Dendritic cell treated with granulocyte-macrophage colony-stimulating factor and Interleukin-4, amounts not matched to agents 40 ng/mL and 50 ng/mL, for 4 days (primary cell): ENCODE results near the gene GOLGA7B.
"Not testable (repeated sequence)": the region's sequence is repeated elsewhere in the genome, so short reads cannot be mapped to it uniquely, and the experiment has no call there.

Experiments
- H3K27ac Mint-ChIP-seq: one replicate; pipeline ENCODE4 v1.8.0; 2022; ENCODE audit warnings: mild to moderate bottlenecking, mixed read lengths
- H3K27me3 Mint-ChIP-seq: one replicate; pipeline ENCODE4 v1.8.0; 2022; ENCODE audit warnings: mild to moderate bottlenecking, mixed read lengths
- H3K36me3 Mint-ChIP-seq: one replicate; pipeline ENCODE4 v1.8.0; 2022; ENCODE audit warnings: low read depth, mixed read lengths
- H3K4me1 Mint-ChIP-seq: one replicate; pipeline ENCODE4 v1.8.0; 2022; ENCODE audit warnings: low read depth, mixed read lengths
- H3K4me3 Mint-ChIP-seq: one replicate; pipeline ENCODE4 v1.8.0; 2022; ENCODE audit warnings: mild to moderate bottlenecking, moderate library complexity, mixed read lengths
- H3K9me3 Mint-ChIP-seq: one replicate; pipeline ENCODE4 v1.8.0; 2022; ENCODE audit warnings: mixed read lengths
- intact Hi-C: fragments of 100-400 bp; cut with micrococcal nuclease; formaldehyde crosslinking; loops from one replicate; pipeline ENCODE4 v1.15.0; 2022

The GOLGA7B gene

GRCh38 chr10:97843281-97843671 is 6.4 kb upstream of the GOLGA7B start:
- intact Hi-C loops = no loop called here
- Mint-ChIP-seq H3K36me3 (no peaks in the 10 kb centered on the region), H3K9me3 (no peaks in the 10 kb centered on the region), H3K4me1 (peaks cover 14% of the 10 kb centered on the region), H3K4me3 (no peak overlapping the region), H3K27me3 (peaks cover 30% of the 10 kb centered on the region), H3K27ac (no peak overlapping the region)

- peaks cover 33% of the 10 kb centered on the region for H3K27me3 Mint-ChIP-seq
- H3K4me1 Mint-ChIP-seq = peaks cover 16% of the 10 kb centered on the region
- H3K4me3 Mint-ChIP-seq, intact Hi-C loops, H3K9me3 Mint-ChIP-seq, H3K36me3 Mint-ChIP-seq, H3K27ac Mint-ChIP-seq: not testable (repeated sequence)
These were observed 5.7 kb upstream of the GOLGA7B start for GRCh38 chr10:97843972-97844371.

- H3K4me3 Mint-ChIP-seq = no peak overlapping the region
- peaks cover 20% of the 10 kb centered on the region for H3K4me1 Mint-ChIP-seq
- intact Hi-C loops = no loop called here
- no peaks in the 10 kb centered on the region for H3K9me3 Mint-ChIP-seq
- no peaks in the 10 kb centered on the region for H3K36me3 Mint-ChIP-seq
- H3K27me3 Mint-ChIP-seq = peaks cover 36% of the 10 kb centered on the region
- no peak overlapping the region for H3K27ac Mint-ChIP-seq
These were observed 5.0 kb upstream of the GOLGA7B start for GRCh38 chr10:97844678-97845077.

- Mint-ChIP-seq H3K27me3 (peaks cover 57% of the 10 kb centered on the region), H3K4me1 (peaks cover 38% of the 10 kb centered on the region), H3K9me3 (no peaks in the 10 kb centered on the region), H3K36me3 (no peaks in the 10 kb centered on the region), H3K4me3 (peak overlapping the region; percentile 70), H3K27ac (no peak overlapping the region)
- intact Hi-C loops = no loop called here
These were observed 448 bp upstream of the GOLGA7B start for GRCh38 chr10:97849103-97849686.

GRCh38 chr10:97850446-97850845 is 803 bp downstream of the GOLGA7B start:
- Mint-ChIP-seq H3K4me1 (peaks cover 46% of the 10 kb centered on the region), H3K36me3 (no peaks in the 10 kb centered on the region), H3K27me3 (peaks cover 60% of the 10 kb centered on the region), H3K27ac (no peak overlapping the region), H3K9me3 (no peaks in the 10 kb centered on the region), H3K4me3 (peak overlapping the region; percentile 30)
- intact Hi-C loops = no loop called here

- intact Hi-C loops = no loop called here
- Mint-ChIP-seq H3K4me1 (peaks cover 47% of the 10 kb centered on the region), H3K4me3 (no peak overlapping the region)
These were observed 1.8 kb downstream of the GOLGA7B start for GRCh38 chr10:97851341-97852001.

GRCh38 chr10:97852277-97852676 is 2.6 kb downstream of the GOLGA7B start:
- H3K27ac Mint-ChIP-seq = no peak overlapping the region
- peaks cover 47% of the 10 kb centered on the region for H3K4me1 Mint-ChIP-seq
- H3K9me3 Mint-ChIP-seq = no peaks in the 10 kb centered on the region
- intact Hi-C loops = no loop called here
- no peaks in the 10 kb centered on the region for H3K36me3 Mint-ChIP-seq
- no peak overlapping the region for H3K4me3 Mint-ChIP-seq
- H3K27me3 Mint-ChIP-seq = peaks cover 53% of the 10 kb centered on the region

More at GRCh38 chr10:97851341-97852001, 1.8 kb downstream of the GOLGA7B start:
- H3K27me3 Mint-ChIP-seq = peaks cover 60% of the 10 kb centered on the region
- H3K9me3 Mint-ChIP-seq = no peaks in the 10 kb centered on the region
- H3K27ac Mint-ChIP-seq = no peak overlapping the region
- no peaks in the 10 kb centered on the region for H3K36me3 Mint-ChIP-seq

GRCh38 chr10:97852840-97853405 is 3.3 kb downstream of the GOLGA7B start:
- Mint-ChIP-seq H3K36me3 (no peaks in the 10 kb centered on the region), H3K27me3 (peaks cover 50% of the 10 kb centered on the region), H3K27ac (no peak overlapping the region), H3K4me1 (peaks cover 51% of the 10 kb centered on the region), H3K4me3 (no peak overlapping the region), H3K9me3 (no peaks in the 10 kb centered on the region)
- intact Hi-C loops = no loop called here

GRCh38 chr10:97854743-97855142 is 5.1 kb downstream of the GOLGA7B start:
- no peak overlapping the region for H3K4me3 Mint-ChIP-seq
- peaks cover 37% of the 10 kb centered on the region for H3K27me3 Mint-ChIP-seq
- no peaks in the 10 kb centered on the region for H3K36me3 Mint-ChIP-seq
- H3K27ac Mint-ChIP-seq = no peak overlapping the region
- H3K4me1 Mint-ChIP-seq = peaks cover 53% of the 10 kb centered on the region
- H3K9me3 Mint-ChIP-seq = no peaks in the 10 kb centered on the region
- intact Hi-C loops = no loop called here

GRCh38 chr10:97858001-97858439 is 8.4 kb downstream of the GOLGA7B start:
- peaks cover 16% of the 10 kb centered on the region for H3K27me3 Mint-ChIP-seq
- no peak overlapping the region for H3K4me3 Mint-ChIP-seq
- no peak overlapping the region for H3K27ac Mint-ChIP-seq
- H3K4me1 Mint-ChIP-seq = peaks cover 29% of the 10 kb centered on the region
- intact Hi-C loops = no loop called here
- H3K36me3 Mint-ChIP-seq = no peaks in the 10 kb centered on the region
- no peaks in the 10 kb centered on the region for H3K9me3 Mint-ChIP-seq

- H3K9me3 Mint-ChIP-seq = no peaks in the 10 kb centered on the region
- H3K27me3 Mint-ChIP-seq = peaks cover 8% of the 10 kb centered on the region
- H3K4me3 Mint-ChIP-seq = no peak overlapping the region
- intact Hi-C loops = no loop called here
- H3K4me1 Mint-ChIP-seq = peaks cover 17% of the 10 kb centered on the region
- H3K27ac Mint-ChIP-seq = no peak overlapping the region
- no peaks in the 10 kb centered on the region for H3K36me3 Mint-ChIP-seq
These were observed 11.6 kb downstream of the GOLGA7B start for GRCh38 chr10:97861097-97861750.

- Mint-ChIP-seq H3K36me3 (no peaks in the 10 kb centered on the region), H3K4me1 (peaks cover 17% of the 10 kb centered on the region), H3K27ac (no peak overlapping the region)
These were observed 12.3 kb downstream of the GOLGA7B start for GRCh38 chr10:97861924-97862323.

GRCh38 chr10:97863808-97864207 is 14.2 kb downstream of the GOLGA7B start:
- Mint-ChIP-seq H3K27ac (no peak overlapping the region), H3K36me3 (no peaks in the 10 kb centered on the region), H3K4me1 (peaks cover 5% of the 10 kb centered on the region), H3K4me3 (no peak overlapping the region), H3K27me3 (peaks cover 8% of the 10 kb centered on the region), H3K9me3 (no peaks in the 10 kb centered on the region)
- intact Hi-C loops = no loop called here

More at GRCh38 chr10:97861924-97862323, 12.3 kb downstream of the GOLGA7B start:
- H3K27me3 Mint-ChIP-seq = peaks cover 8% of the 10 kb centered on the region
- intact Hi-C loops = no loop called here
- H3K9me3 Mint-ChIP-seq = no peaks in the 10 kb centered on the region
- H3K4me3 Mint-ChIP-seq = no peak overlapping the region

- peaks cover 12% of the 10 kb centered on the region for H3K4me1 Mint-ChIP-seq
- no peak overlapping the region for H3K4me3 Mint-ChIP-seq
- H3K36me3 Mint-ChIP-seq = no peaks in the 10 kb centered on the region
- H3K27me3 Mint-ChIP-seq = peaks cover 15% of the 10 kb centered on the region
- no peaks in the 10 kb centered on the region for H3K9me3 Mint-ChIP-seq
- intact Hi-C loops = no loop called here
- no peak overlapping the region for H3K27ac Mint-ChIP-seq
These were observed 15.8 kb downstream of the GOLGA7B start for GRCh38 chr10:97865488-97865887.
